GM21526 (cell line): ENCODE data around the gene TANGO2.

Experiments used
- ATAC-seq: cut with Tn5 transposase; IDR thresholded peaks from one replicate; pipeline ENCODE4 v1.9.1; 2021; ENCODE audit warnings: moderate library complexity; ENCODE audit not compliant: unreplicated experiment, low FRiP score

The TANGO2 gene

GRCh38 chr22:20113551-20114310 is 92.8 kb downstream of the TANGO2 start:
- no peak for ATAC-seq

- ATAC-seq = no peak
Observed at GRCh38 chr22:20114506-20115475, 93.9 kb downstream of the TANGO2 start.

- no peak for ATAC-seq
Observed at GRCh38 chr22:20115691-20116375, 94.9 kb downstream of the TANGO2 start, which contains the start of gene RANBP1. Gene RANBP1 (plus strand): TSS chr22:20116104. CDS start chr22:20116185, 81 bp downstream.

- ATAC-seq = no peak
Observed at GRCh38 chr22:20116376-20116950, 95.6 kb downstream of the TANGO2 start.
